Osteoblast (primary cell): ENCODE data around the gene OPRD1. TPM values are rescaled to one million over a fixed set of nuclear protein-coding genes. Genes with fewer than 3 reads are reported as not detected.
"Not testable (repeated sequence)": the region's sequence is repeated elsewhere in the genome, so short reads cannot be mapped to it uniquely, and the experiment has no call there.

Source experiments
- DNase-seq: peaks from one replicate; pipeline ENCODE4 v3.0.0; 2011; ENCODE audit warnings: low spot score, mixed read lengths; ENCODE audit not compliant: insufficient read length; ENCODE audit errors: missing footprints
- H2AFZ ChIP-seq: 2 replicates; pipeline ENCODE4 v1.6.0; 2011; ENCODE audit warnings: mild to moderate bottlenecking, low read length
- H3K27ac ChIP-seq: 2 replicates; pipeline ENCODE4 v1.5.1; 2011; ENCODE audit warnings: mild to moderate bottlenecking, low read depth, low read length, moderate library complexity
- H3K27me3 ChIP-seq: 2 replicates; pipeline ENCODE4 v1.6.0; 2012; ENCODE audit warnings: mild to moderate bottlenecking, control low read depth, inconsistent platforms, low read length, moderate library complexity; ENCODE audit not compliant: insufficient read depth
- H3K36me3 ChIP-seq: 2 replicates; pipeline ENCODE4 v1.5.1; 2011; ENCODE audit warnings: mild to moderate bottlenecking, low read length, control low read depth, moderate library complexity; ENCODE audit not compliant: insufficient read depth
- H3K4me1 ChIP-seq: 2 replicates; pipeline ENCODE4 v1.5.1; 2011; ENCODE audit warnings: mild to moderate bottlenecking, low read length, control low read depth, moderate library complexity; ENCODE audit not compliant: insufficient read depth
- H3K4me2 ChIP-seq: 2 replicates; pipeline ENCODE4 v1.6.0; 2011; ENCODE audit warnings: mild to moderate bottlenecking, low read length; ENCODE audit not compliant: insufficient read depth
- H3K4me3 ChIP-seq: fragments of 200-600 bp; sonication (generic); 3 replicates; pipeline ENCODE4 v1.5.1; 2012; ENCODE audit warnings: mild to moderate bottlenecking, low read length, inconsistent platforms; ENCODE audit not compliant: insufficient read depth
- H3K79me2 ChIP-seq: 2 replicates; pipeline ENCODE4 v1.6.0; 2012; ENCODE audit warnings: mild to moderate bottlenecking, low read length, control low read depth, inconsistent platforms; ENCODE audit not compliant: insufficient read depth
- H3K9me3 ChIP-seq: 2 replicates; pipeline ENCODE4 v1.5.1; 2011; ENCODE audit warnings: low read depth, low read length, control low read depth
- H4K20me1 ChIP-seq: 2 replicates; pipeline ENCODE4 v1.6.0; 2012; ENCODE audit warnings: mild to moderate bottlenecking, low read length, control low read depth; ENCODE audit not compliant: insufficient read depth
- total RNA-seq: library from RNA; depleted of rRNA; stranded (reverse); fragments of >200 nt; gene quantifications from 2 replicates; pipeline ENCODE4 v1.2.3, GENCODE V29; 2012
- TF ChIP-seq, protein P1 (sequence below): IDR thresholded peaks from 2 replicates; pipeline ENCODE4 v1.5.1; 2011; ENCODE audit warnings: mild to moderate bottlenecking, low read depth, low read length, moderate library complexity; ENCODE audit errors: extremely low read depth

OPRD1 gene
- total RNA-seq, 1 donor = not detected

GRCh38 chr1:28789412-28789811, 22.6 kb upstream of the OPRD1 start:
- H3K27ac ChIP-seq = no peak overlapping the region
- H3K79me2 ChIP-seq = no peaks in the 10 kb centered on the region
- H3K4me1 ChIP-seq = peaks cover 3% of the 10 kb centered on the region
- no peak overlapping the region for H2AFZ ChIP-seq
- H3K36me3 ChIP-seq = no peaks in the 10 kb centered on the region
- no peaks in the 10 kb centered on the region for H3K9me3 ChIP-seq
- TF ChIP-seq, protein P1, sequence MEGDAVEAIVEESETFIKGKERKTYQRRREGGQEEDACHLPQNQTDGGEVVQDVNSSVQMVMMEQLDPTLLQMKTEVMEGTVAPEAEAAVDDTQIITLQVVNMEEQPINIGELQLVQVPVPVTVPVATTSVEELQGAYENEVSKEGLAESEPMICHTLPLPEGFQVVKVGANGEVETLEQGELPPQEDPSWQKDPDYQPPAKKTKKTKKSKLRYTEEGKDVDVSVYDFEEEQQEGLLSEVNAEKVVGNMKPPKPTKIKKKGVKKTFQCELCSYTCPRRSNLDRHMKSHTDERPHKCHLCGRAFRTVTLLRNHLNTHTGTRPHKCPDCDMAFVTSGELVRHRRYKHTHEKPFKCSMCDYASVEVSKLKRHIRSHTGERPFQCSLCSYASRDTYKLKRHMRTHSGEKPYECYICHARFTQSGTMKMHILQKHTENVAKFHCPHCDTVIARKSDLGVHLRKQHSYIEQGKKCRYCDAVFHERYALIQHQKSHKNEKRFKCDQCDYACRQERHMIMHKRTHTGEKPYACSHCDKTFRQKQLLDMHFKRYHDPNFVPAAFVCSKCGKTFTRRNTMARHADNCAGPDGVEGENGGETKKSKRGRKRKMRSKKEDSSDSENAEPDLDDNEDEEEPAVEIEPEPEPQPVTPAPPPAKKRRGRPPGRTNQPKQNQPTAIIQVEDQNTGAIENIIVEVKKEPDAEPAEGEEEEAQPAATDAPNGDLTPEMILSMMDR = no peak
- H3K4me2 ChIP-seq = no peak overlapping the region
- H3K27me3 ChIP-seq = no peaks in the 10 kb centered on the region
- no peak overlapping the region for H3K4me3 ChIP-seq
- no peaks in the 10 kb centered on the region for H4K20me1 ChIP-seq
- no peak for DNase-seq

GRCh38 chr1:28789816-28790215, 22.2 kb upstream of the OPRD1 start:
- Histone ChIP-seq H3K79me2 (no peaks in the 10 kb centered on the region), H3K9me3 (no peaks in the 10 kb centered on the region), H4K20me1 (no peaks in the 10 kb centered on the region), H3K4me1 (peaks cover 3% of the 10 kb centered on the region), H3K36me3 (no peaks in the 10 kb centered on the region), H3K4me3 (no peak overlapping the region), H3K27me3 (no peaks in the 10 kb centered on the region), H2AFZ (no peak overlapping the region), H3K27ac (no peak overlapping the region), H3K4me2 (no peak overlapping the region)
- DNase-seq = no peak
- TF ChIP-seq, protein P1 = no peak

GRCh38 chr1:28790377-28791035, 21.5 kb upstream of the OPRD1 start:
- Histone ChIP-seq H3K4me2 (peak overlapping the region; percentile 60), H3K27me3 (no peaks in the 10 kb centered on the region), H3K4me1 (peaks cover 3% of the 10 kb centered on the region), H2AFZ (peak overlapping the region; percentile 92), H3K79me2 (no peaks in the 10 kb centered on the region), H3K36me3 (no peaks in the 10 kb centered on the region), H3K9me3 (no peaks in the 10 kb centered on the region), H3K27ac (no peak overlapping the region), H3K4me3 (peak overlapping the region; percentile 10), H4K20me1 (no peaks in the 10 kb centered on the region)
- peak; percentile 83 for DNase-seq
- TF ChIP-seq, protein P1 = no peak

- H4K20me1 ChIP-seq, H3K27ac ChIP-seq, H3K36me3 ChIP-seq, H3K79me2 ChIP-seq, H2AFZ ChIP-seq, H3K4me1 ChIP-seq, H3K9me3 ChIP-seq, H3K4me2 ChIP-seq, H3K4me3 ChIP-seq, DNase-seq, H3K27me3 ChIP-seq: not testable (repeated sequence)
Measured at GRCh38 chr1:28791929-28792328, 20.0 kb upstream of the OPRD1 start.
